RCC 7860 (cell line): Measurements from ENCODE around the gene MFAP2.

Experiments
- DNase-seq: peaks from one replicate; pipeline ENCODE4 v3.0.0-alpha.2; 2015; ENCODE audit warnings: low spot score
- FAIRE-seq: peaks from 2 replicates; lab custom pipeline; 2012; peaks lifted over from hg19 to GRCh38; lab: Jason Lieb, UNC

Gene MFAP2

DNA sequence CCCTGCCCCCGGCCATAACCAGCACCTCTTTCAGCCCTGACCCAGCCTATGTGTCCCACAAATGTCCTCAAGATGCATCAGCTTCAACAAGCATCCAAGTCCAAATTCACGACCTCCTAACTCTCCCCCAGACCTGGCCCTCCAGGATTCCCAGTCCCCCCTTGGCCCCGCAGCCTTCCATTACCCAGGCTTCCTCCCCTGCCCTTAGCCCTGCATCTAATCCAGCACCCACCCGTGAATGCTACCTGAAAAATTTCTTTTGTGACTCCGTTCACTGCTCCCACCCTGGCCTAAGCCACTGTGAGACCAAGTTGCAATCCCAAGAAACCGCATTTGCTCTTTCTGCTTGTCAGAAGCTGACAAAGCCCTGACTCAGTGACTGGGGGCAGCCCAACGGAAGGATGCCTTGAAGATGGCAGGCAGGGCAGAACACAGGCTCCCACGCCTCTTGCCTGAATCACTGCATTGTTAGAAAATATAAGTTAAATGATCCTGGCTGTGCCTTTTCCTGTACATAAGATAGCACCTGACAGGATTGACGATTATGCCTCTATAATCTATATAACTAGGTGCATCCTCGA lies 939 bp upstream of the MFAP2 start:
- FAIRE-seq: peak; percentile 93
- peak; percentile 88 for DNase-seq

DNA sequence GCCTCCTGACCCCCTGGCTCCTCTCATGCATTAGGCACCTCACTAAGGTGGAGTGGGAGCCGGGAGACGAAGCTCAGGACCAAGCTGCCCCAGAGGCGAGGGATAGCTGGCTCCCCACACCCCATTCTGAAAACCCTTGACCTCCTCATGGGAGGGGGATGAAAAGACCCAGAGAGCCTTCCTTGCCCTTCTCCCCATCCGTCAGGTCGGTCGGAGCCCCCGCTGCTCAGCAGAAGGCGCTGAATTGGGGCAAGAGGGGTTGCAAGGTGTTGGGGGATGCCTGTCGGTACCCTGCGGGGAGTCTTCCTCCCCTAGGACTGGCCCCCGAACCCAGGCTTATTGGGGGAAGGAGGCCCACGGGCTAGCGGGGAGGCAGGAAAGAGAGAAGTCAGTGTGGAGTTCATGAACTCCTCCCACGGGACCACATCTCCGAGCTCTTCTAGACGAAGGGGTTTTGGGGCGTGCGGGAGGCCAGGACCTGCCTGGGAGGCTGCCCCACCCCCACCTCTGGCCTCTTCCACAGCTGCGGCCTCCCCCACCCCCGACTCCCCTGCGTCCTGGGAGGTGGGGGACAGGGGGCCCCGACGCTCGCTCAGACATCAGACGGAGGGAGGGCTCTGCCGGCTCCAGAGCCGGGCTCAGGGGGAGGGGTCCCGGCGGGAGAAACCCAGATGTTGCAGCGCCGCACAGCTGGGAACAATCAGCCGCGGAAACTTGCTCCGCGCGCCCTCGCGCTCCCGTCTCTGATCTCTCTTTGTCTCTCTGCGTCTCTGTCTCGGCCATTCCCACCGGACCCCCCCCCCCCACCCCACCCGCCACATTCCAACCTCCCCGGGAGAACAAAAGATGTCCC lies 719 bp downstream of the MFAP2 start:
- DNase-seq: no peak
- no peak for FAIRE-seq

DNA sequence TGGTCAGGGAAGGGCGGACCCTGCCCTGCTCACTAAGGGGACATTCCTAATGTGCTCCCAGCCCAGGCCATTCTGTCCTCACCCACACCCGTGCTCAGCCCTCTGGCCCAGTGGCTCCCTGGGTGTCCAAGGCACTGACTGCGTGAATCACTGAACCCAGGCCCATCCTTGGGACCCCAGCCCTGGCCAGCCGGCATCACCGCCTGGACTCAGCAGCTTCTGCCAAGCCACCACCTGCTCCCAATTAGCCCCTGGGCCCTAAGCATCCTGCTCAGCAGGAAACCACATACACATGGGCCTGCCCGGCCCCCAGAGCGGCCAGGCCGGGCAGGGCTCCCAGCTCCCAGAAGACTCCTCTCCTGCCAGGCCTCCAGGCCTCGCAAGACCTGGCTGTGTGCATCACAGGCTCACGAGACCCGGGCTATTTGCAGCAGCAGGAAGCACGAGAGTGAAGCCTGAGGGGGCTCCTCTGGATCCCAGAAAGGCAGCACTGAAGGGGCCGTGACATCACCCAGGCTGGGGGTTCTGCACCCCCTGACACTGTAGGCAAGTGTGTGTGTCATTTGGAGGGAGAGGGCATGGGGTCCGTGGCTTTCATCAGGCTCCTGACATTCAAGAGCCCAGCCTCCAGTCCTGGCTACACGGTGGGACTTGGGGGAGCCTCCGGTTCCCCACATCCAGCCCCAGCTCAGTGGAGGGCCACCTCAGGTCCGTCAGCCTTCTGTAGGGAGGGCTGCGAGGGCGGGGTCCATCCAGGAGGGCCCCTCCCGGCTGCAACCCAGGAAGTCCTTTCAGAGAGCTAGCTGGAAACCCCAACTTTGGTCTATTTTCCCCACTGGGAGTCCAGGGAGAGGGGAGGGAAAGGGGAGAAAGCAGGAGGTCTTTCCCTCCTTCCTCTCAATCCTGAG lies 1.6 kb downstream of the MFAP2 start:
- DNase-seq: no peak
- FAIRE-seq: no peak

DNA sequence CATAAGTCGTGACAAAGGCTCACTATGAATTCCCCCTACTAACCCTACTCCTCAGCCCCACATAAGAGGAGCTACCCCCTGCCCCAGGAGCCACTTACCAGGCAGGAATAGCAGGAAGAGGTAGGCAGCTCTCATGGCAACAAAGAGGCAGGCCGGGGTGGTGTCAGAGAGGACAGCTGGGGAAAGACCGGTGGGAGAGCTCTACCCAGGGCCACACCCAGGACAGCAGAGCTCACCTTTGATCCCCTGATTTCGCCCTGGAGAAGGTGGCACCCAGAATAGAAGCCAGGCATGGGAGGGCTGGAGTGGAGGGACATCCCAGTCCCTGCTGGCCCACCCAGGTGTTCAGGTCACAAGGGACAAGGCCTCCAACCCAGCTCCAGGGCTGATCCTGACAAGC lies 2.3 kb downstream of the MFAP2 start:
- FAIRE-seq: no peak
- no peak for DNase-seq

DNA sequence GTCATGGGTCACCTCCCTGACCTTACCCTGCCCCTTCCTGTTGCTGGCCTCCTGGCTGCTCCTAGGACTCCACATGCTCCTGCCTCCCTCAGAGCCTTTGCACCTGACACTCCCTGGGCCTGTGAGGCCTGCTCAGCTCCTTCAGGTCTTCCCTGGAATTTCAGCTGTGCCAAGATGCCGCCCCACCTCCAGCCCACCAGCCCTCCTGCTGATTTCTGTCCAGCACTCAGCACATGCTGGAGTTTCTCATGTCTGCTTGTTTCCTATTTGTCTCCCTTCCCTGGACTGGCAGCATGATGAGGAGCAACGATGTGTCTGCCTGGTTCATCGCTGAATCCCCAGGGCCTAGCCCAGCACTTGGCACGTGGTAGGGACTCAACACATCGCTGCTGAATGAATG lies 3.0 kb downstream of the MFAP2 start:
- no peak for FAIRE-seq
- no peak for DNase-seq

DNA sequence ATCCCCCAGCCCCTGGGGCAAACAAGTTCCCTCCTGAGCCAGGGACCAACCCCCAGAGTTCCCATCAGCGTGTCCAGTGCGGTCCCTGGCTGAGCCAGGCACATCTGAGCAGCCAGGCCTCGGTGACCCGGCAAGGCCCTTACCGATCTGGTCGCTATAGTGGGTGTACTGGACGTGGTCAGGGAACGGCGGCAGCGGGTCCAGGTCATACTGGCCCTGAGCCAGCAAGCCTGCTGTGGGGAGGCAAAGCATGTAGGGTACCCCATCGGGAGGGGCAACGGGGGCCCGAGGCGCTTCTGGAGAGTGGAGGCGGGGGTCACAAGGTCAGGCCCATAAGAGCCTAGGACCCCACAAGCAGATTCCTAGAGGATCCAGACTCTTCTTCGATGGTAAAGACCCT lies 3.5 kb downstream of the MFAP2 start:
- DNase-seq (no peak), FAIRE-seq (no peak)

DNA sequence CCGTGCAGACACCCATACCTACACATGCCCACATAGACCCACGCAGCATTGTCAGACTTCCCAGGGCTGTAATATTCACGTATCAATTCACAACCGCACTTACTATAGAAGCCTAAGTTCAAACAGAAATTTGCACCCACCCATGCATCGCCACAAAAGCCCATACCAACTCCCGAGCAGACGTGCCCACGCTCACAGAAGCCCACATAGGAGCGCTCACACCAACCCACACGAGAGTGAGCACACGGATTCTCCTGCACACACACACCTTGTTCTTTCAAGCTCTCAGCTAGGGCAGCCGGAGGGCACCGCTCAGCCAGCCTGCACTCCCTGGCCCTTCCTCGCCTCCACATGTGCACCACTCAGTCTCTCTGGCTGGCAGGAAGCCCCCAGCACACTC lies 4.6 kb downstream of the MFAP2 start:
- DNase-seq (no peak), FAIRE-seq (no peak)

DNA sequence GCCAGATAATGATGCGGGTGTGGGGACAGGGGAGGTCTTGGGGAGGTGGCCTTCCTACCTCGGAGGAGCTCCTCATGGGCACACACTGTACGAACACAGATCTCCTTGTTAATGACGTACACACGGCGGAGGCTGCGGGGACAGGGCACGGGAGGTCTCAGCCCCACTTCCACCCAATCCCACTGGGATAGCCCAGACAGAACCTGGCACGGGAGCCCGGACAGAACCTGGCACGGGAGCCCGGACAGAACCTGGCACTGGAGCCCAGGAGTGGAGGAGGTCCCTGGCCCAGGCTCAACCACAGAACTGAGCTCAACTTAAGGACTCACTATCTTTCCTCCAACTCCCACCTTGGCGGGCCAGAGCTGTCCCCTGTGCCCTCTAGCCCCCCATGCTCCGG lies 5.2 kb downstream of the MFAP2 start:
- FAIRE-seq (no peak), DNase-seq (no peak)

DNA sequence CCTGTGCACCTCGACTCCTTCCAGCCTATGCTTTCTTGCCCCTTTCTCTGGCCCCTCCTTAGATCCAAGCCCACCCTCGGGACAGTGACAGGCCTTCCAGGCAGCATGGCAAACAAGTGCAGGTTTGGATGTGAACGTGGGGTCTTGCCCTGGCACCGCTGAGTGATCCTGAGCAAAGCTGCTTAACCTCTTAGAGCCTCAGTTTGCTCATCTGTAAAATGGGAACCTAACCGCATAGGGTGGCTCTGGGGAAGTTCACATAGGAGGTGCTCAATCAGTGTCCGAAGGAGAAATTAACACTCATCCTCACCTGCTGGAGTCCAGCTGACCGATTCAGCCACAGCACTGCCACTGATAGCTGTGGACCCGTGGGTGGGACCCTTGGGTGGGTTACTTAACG lies 7.2 kb downstream of the MFAP2 start:
- DNase-seq (no peak), FAIRE-seq (no peak)

DNA sequence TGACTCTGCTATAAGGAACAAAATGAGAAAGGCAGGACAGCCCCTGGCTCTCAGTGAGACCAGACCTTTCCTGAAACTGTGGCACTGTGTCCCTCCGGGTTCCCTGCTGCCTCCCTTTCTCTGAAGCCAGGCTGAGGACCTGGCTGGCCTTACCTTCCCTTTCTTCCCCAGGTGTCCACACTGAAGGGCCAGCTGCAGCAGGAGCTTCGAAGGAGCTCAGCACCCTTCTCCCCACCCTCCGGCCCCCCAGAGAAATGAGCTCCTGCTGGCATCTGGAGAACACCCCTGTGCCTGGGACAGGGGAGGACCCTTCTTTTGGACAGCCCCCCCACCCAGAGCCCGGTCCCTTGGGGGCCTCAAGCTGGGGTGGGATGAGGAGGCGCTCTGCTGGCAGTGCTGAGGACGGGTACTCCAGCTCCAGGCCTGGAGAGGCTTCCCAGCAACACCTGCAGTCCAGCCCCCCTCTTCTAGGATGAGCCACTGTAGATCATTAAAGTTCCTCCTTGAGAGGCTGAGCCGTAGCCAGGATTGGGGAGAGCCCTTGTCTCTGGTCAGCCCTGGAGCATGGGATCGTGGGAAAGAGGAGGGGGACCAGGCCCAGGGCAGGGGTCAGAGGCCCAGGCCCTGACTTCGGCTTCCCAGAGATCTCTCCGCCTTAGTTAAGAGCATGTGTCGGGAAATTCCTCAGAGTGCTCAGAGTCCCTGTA lies 8.1 kb downstream of the MFAP2 start:
- no peak for FAIRE-seq
- no peak for DNase-seq

DNA sequence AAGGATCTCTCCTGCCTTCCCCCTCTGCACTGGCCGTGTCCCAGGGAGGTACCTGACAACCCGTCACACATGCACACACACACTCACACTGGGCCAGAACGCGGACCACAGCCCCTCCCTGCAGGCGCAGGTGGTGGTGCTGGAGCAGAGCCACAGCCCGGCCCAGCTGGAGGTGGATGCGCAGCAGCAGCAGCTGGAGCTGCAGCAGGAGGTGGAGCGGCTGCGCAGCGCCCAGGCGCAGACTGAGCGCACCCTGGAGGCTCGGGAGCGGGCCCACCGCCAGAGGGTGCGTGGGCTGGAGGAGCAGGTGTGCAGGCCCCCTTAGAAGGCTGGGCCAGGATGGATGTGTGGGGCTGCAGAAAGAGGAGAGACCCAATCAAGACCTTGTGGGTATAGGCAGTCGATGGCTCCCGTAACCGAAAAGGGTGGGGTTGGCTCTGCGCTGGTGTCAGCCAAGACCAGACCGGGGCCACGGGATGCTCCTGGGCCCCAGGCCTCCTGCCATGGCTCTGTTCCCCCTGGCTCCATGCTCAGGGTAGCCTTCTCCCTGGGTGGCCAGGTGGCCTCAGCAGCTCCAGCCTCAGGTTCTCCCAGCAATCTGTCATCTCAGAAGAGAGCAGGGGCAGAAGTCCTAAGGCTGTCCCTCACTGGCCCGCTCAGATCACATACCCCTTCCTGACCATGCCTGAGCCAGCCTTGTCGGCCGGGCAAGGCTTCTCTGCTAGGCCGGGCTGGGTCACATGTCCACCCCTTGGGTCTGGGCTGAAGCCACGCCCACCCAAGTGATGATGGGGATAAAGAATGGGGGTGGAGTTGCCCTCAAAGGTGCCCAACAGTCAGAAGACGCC lies 8.9 kb downstream of the MFAP2 start:
- no peak for DNase-seq
- no peak for FAIRE-seq

DNA sequence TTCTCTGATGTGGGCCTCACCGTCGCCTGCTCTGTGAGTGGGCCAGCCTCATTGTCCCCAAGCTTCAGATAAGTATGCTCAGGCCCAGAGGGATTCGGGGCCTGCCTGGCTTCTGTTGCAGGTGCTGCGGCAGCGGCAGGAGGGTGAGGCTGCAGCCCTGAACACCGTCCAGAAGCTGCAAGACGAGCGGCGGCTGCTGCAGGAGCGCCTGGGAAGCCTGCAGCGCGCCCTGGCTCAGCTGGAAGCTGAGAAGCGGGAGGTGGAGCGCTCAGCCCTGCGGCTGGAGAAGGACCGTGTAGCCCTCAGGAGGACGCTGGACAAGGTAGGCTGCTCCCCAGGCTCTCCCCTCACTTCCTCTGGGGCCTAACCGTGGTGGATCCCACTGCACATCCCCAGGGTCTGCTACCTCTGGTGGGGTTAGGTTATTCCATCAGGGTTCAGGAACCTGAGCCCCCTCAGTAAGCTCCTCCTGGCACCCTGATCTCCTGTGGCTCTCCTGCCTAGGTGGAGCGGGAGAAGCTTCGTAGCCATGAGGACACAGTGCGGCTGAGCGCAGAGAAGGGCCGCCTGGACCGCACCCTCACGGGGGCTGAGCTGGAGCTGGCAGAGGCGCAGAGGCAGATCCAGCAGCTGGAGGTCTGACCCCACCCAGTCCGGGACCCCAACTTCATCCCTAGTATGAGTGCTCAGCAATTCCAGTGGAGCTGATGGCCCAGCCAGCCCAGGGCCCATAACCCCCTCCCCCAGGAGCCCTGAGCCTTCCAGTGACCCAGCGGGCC lies 10.1 kb downstream of the MFAP2 start:
- FAIRE-seq (no peak), DNase-seq (no peak)

DNA sequence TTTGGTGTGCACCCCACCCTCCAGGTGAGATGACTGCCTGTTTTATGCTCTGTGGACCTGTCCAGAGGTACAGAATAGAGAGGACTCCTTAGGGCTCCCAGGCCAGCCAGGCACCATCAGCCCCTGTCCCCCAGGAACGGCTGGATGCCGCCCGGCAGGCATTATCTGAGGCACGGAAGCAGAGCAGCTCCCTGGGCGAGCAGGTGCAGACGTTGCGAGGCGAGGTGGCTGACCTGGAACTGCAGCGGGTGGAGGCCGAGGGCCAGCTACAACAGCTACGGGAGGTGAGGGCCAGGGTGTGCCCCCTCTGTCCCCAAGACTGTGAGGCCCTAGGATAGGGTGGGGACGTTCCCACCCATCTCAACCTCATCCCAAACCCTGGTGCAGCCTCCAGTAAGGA lies 10.8 kb downstream of the MFAP2 start:
- FAIRE-seq: no peak

DNA sequence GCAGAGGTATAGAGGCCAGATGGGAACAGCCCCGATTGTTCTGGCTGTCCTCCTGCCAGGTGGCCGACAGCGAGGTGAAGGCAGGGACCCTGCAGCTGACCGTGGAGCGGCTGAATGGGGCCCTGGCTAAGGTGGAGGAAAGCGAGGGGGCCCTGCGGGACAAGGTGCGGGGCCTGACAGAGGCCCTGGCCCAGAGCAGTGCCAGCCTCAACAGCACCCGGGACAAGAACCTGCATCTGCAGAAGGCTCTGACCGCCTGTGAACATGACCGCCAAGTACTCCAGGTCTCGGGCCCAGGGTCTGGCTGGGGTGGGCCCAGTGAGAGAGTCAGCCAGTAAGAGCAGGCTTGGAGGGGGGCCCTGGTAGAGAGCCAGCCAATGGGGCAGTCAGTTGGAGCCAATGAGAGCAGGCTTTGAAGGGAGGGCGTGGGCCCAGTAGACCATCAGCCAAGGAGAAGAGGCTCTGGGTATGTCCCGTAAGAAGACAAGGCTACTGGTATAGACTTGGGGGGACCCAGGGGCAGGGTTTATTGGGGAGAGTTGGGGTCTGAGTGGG lies 11.3 kb downstream of the MFAP2 start:
- FAIRE-seq (no peak), DNase-seq (no peak)

More for the DNA sequence above, 10.8 kb downstream of the MFAP2 start:
- no peak for DNase-seq

DNA sequence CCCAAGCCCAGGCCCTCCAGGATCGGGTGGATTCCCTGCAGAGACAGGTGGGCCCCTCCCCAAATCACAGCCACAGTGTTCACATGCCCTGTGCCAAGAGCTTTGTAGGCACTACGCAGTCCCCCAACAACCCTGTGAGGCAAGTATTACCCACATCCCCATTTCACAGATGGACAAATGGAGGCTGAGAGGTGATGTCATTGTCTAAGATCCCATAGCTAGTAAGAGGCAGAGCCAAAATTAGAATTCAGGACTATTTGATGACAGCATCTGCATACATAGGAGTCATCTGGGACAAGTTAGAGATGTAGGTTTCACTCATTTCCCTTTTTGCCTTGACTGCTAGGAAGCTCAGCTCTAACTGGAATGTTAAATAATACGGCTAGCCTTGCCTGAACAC lies 12.0 kb downstream of the MFAP2 start:
- no peak for FAIRE-seq
- no peak for DNase-seq

DNA sequence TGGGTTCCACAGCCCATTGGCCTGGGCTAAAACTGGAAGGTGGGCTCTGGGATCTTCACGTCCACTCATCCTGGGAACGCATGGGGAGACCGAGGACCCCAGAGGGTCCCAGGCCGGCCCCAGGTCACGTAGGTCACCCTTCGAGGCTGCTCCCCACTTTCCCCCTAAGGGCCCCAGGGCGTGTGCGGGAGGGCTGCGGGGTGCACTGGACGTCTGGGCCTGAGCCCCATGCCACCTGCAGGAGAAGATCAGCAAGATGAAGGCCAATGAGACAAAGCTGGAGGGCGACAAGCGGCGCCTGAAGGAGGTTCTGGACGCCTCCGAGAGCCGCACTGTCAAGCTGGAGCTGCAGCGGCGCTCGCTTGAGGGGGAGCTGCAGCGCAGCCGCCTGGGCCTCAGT lies 12.5 kb downstream of the MFAP2 start:
- DNase-seq: no peak
- no peak for FAIRE-seq

DNA sequence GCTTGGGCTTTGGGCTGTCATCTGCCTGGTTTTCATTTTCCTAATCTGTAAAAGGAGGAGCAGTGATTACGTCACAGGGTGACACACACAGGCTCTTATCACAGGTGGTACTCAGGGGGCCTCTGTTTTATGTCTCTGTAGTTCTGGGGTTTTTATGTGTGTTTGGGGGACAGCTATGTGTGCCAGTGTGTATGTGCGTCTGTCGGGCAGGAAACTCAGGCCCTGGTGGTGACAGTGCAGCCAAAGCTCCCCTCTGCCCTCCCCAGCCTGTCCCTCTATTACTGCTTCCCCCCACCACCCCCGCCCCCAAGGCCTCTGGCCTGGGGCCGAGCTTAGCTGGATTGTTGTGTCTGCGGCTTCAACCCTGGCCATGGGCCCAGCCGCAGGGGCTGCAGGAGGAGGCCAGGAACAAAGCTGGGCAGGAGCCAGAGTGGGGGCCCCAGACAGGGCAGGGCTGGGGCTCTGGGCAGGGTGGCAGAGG lies 13.3 kb downstream of the MFAP2 start:
- DNase-seq (no peak), FAIRE-seq (no peak)

DNA sequence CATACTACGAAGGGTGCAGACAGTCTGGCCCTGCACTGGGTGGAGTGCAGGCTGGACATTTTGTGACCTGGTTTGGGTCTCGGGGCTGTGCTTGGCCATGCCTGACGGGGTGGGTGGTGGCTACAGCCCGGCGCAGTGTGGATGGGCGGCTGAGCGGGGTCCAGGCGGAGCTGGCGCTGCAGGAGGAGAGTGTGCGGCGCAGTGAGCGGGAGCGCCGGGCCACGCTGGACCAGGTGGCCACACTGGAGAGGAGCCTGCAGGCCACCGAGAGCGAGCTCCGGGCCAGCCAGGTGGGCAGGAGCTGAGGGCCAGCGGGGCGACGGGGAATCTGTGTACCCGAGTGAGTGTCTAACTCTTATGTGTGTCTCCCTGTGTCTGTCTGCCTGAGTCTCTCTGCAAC lies 14.1 kb downstream of the MFAP2 start:
- FAIRE-seq (no peak), DNase-seq (no peak)

DNA sequence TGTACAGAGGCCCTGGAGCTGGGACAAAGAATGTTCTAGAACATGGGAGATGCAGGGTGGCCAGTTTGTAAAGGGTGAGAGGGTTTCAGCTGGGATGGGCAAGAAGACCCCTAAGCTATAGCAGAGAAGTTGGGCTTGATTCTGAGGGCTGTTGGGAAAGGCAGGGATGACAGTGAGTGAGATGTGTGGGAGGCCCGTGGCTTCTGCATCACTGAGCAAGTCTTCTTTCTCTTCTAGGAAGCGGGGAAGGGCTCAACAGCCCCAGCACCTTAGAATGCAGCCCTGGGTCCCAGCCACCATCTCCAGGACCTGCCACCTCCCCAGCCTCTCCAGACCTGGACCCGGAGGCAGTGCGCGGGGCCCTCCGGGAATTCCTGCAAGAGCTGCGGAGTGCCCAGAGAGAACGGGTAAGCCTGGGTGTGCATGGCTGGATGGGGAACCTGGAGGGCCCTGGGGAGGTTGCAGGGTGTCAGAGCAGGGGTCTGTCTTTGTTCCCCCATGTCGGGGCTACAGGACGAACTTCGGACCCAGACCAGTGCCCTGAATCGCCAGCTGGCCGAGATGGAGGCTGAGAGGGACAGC lies 14.8 kb downstream of the MFAP2 start:
- FAIRE-seq (no peak), DNase-seq (no peak)
